Brain microvascular endothelial cell (primary cell): ENCODE data around the gene SERP2.

Experiments
- DNase-seq: peaks from one replicate; pipeline ENCODE4 v3.0.0-alpha.2; 2020
- H3K27ac ChIP-seq: fragments of 250-450 bp; sonication (Bioruptor Pico); 2 replicates; pipeline ENCODE4 v1.5.1; 2020; ENCODE audit warnings: mild to moderate bottlenecking, moderate library complexity
- H3K27me3 ChIP-seq: fragments of 250-450 bp; sonication (Bioruptor Pico); replicated peaks from 2 replicates; pipeline ENCODE4 v1.5.1; 2020; ENCODE audit warnings: mild to moderate bottlenecking
- H3K36me3 ChIP-seq: fragments of 250-450 bp; sonication (Bioruptor Pico); replicated peaks from 2 replicates; pipeline ENCODE4 v1.5.1; 2020; ENCODE audit warnings: mild to moderate bottlenecking
- H3K4me3 ChIP-seq: 2 replicates; pipeline ENCODE4 v1.5.1; 2011; ENCODE audit warnings: low read depth, mild to moderate bottlenecking, control low read depth, low read length, moderate library complexity
- CTCF ChIP-seq: IDR thresholded peaks from 2 replicates; pipeline ENCODE4 v1.5.1; 2011; ENCODE audit warnings: low read depth, mild to moderate bottlenecking, moderate library complexity, low read length, control low read depth, inconsistent platforms; ENCODE audit errors: missing control alignments
- in situ Hi-C: cut with HindIII; loops from 2 replicates; pipeline ENCODE4 v1.10.0; 2017; ENCODE audit warnings: low sequenced_read_pairs, low pct_ligation_motif_present

SERP2 gene

GRCh38 chr13:44394658-44395057, 21.0 kb downstream of the SERP2 start:
- in situ Hi-C loops = no loop called here
- no peak overlapping the region for H3K4me3 ChIP-seq

GRCh38 chr13:44395976-44396694, 22.5 kb downstream of the SERP2 start:
- Histone ChIP-seq H3K36me3 (no peaks in the 10 kb centered on the region), H3K4me3 (no peak overlapping the region), H3K27ac (peak overlapping the region; percentile 24), H3K27me3 (no peaks in the 10 kb centered on the region)
- in situ Hi-C loops = no loop called here
- TF ChIP-seq CTCF = no peak
- DNase-seq = no peak

More at GRCh38 chr13:44394658-44395057, 21.0 kb downstream of the SERP2 start:
- Histone ChIP-seq H3K27me3 (no peaks in the 10 kb centered on the region), H3K27ac (no peak overlapping the region), H3K36me3 (no peaks in the 10 kb centered on the region)
- DNase-seq = no peak
- TF ChIP-seq CTCF = no peak

GRCh38 chr13:44396701-44397580, 23.3 kb downstream of the SERP2 start:
- in situ Hi-C loops = no loop called here
- Histone ChIP-seq H3K27ac (peak overlapping the region; percentile 24), H3K36me3 (no peaks in the 10 kb centered on the region), H3K27me3 (no peaks in the 10 kb centered on the region), H3K4me3 (no peak overlapping the region)
- DNase-seq = peak; percentile 61
- TF ChIP-seq CTCF = no peak

- Histone ChIP-seq H3K27ac (peak overlapping the region; percentile 24), H3K36me3 (no peaks in the 10 kb centered on the region), H3K27me3 (no peaks in the 10 kb centered on the region), H3K4me3 (no peak overlapping the region)
- in situ Hi-C loops = no loop called here
- TF ChIP-seq CTCF = no peak
- peak; percentile 77 for DNase-seq
These were observed 24.2 kb downstream of the SERP2 start for GRCh38 chr13:44397766-44398223.

GRCh38 chr13:44398606-44399005, 25.0 kb downstream of the SERP2 start:
- in situ Hi-C loops = no loop called here
- Histone ChIP-seq H3K27ac (no peak overlapping the region), H3K36me3 (no peaks in the 10 kb centered on the region), H3K4me3 (no peak overlapping the region), H3K27me3 (no peaks in the 10 kb centered on the region)
- no peak for TF ChIP-seq CTCF
- no peak for DNase-seq
